GM10847 (cell line): ENCODE results near the gene CDKL5.

ENCODE experiments used
- POLR2A ChIP-seq: IDR thresholded peaks from 2 replicates; pipeline ENCODE4 v1.6.1; 2011; ENCODE audit not compliant: insufficient read length; ENCODE audit errors: extremely low read depth

Gene CDKL5

GRCh38 chrX:18543738-18544137 is 118.3 kb downstream of the CDKL5 start:
- TF ChIP-seq POLR2A, result no peak

DNA sequence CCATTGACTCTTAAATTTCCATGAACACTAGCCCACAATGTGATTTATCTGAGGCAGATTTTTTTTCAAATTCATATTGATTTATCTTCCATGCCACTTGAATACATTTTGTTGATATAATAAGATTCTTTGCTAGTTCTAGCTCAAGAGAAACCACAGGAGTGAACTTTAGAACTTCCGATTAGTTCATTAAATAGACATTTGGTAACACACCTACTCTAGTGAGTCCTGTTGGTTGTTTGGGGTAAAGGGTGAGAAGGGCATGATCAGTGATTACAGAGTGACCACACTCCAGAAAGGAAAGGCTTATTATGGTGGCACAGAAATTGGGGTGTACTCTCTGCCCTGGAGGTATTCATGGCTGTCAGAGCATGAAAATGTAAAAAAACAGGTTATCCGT is 120.4 kb downstream of the CDKL5 start:
- no peak for TF ChIP-seq POLR2A

- TF ChIP-seq POLR2A, result no peak
Measured at GRCh38 chrX:18548996-18549395, 123.6 kb downstream of the CDKL5 start.

- TF ChIP-seq POLR2A, result no peak
Measured at GRCh38 chrX:18549643-18550042, 124.2 kb downstream of the CDKL5 start.

DNA sequence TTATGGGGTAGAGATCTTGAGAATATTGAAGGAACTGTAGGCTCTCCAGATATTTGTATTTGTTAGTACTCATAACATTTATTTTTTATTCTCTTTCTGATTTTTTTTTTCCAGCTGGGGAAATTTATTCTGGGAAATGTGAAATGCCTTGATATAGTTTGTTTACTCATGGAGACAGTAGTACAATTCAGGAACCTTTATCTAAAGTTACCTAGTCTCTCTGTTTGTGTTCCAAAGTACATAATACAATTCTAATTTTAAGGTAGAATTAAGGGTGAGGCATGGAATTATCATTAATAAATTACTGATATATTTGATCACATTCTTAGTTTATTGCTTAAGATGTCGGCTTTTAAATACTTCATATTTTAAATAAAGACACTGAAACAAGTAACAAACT is 132.5 kb downstream of the CDKL5 start:
- no peak for TF ChIP-seq POLR2A

DNA sequence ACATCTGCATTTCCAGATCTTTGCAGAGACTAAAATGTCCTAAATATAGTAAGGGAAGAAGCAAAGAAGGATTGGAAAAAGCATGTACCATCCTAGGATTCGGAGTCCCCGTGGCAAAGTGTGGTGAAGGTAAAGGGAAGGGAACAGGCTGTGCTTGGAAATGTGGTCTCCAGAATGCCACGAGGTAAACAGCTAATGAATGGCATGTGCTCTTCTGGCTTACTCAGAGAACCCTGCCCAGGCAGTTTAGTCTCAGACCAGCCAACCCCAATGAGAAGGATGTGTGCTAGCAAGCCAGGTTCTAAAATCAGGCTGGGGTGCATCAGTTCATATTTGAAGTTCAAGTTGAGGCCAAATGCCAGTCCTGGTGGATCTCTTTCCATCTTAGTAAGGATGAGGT is 133.4 kb downstream of the CDKL5 start:
- TF ChIP-seq POLR2A, result no peak

GRCh38 chrX:18561020-18561419 is 135.6 kb downstream of the CDKL5 start:
- no peak for TF ChIP-seq POLR2A

GRCh38 chrX:18565727-18566126 is 140.3 kb downstream of the CDKL5 start:
- TF ChIP-seq POLR2A, result no peak

DNA sequence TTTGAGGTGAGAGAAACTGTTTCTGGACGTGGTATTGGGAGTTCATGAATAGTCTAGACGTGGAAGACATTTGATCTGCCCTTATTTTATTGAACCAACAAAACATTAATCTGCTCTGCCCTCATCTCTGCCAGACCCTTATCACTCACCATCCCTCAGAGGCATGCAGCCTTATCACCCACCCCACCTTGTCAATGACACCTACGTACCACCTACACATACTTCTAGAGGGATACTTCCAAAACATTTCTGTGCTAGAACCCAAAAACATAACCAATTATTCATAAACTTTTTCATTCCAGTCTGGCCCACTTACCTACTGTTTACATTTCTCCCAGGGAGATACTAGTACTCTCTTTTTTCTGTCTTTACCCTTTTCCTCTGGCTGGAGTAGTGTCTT is 141.3 kb downstream of the CDKL5 start:
- no peak for TF ChIP-seq POLR2A

- TF ChIP-seq POLR2A, result no peak
Measured at GRCh38 chrX:18573556-18573955, 148.1 kb downstream of the CDKL5 start.

DNA sequence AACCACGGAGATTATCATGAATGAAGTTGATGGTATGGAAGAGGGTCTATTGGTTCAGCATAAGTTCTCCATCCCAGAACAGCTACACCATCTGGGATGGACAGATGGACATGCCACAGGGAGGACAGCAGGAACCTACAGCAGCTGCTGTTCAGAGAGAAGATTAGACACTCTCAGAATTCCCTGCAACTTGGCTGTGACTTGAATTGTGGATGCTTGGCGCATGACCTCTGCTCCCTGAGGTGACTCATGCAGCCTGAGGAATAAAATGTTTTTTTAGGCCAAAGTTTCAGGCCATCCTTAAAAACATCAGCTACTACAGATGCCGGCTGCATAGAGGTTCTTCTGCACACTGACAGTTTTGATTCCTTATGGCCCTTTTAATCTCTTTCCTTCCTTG is 149.2 kb downstream of the CDKL5 start:
- no peak for TF ChIP-seq POLR2A

DNA sequence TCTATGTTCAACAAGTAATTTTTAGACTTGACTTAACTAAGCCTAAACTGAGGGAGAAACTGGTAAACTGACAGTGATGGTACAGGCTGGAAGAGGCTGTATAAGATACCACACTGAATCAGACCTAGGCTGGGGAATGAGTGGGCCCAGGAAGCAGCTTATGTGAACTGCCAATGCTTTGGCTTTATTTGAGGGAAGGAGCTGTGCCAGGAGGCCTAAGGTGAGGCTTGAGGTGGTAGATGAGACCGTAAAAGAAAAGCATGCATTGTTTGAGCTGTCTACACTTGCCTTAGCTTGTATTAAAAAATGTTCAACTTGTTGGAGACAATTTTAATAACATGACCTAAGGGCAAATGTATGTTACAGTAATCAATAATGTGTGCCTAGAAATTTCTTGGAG is 150.3 kb downstream of the CDKL5 start:
- no peak for TF ChIP-seq POLR2A

DNA sequence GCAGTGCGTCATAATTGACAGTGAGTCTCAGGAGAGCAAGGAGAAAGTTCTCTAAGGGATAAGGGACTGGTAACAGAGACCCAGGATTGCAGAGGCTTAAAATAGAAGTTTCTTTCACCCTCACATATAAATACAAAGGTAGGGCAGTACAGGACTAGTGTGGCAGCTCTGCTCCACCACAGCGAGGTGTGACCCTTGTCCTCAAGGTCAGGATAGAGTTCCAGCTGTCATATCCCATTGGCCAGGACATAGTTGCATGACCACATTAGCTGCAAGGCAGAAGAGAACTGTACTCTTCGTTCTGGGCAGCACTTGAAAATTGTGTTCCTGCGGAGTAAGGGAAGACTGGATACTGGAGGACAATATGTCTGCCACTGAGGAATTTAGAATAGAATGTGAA is 152.0 kb downstream of the CDKL5 start:
- no peak for TF ChIP-seq POLR2A

GRCh38 chrX:18578546-18578945 is 153.1 kb downstream of the CDKL5 start:
- no peak for TF ChIP-seq POLR2A

GRCh38 chrX:18579495-18579894 is 154.1 kb downstream of the CDKL5 start:
- no peak for TF ChIP-seq POLR2A

DNA sequence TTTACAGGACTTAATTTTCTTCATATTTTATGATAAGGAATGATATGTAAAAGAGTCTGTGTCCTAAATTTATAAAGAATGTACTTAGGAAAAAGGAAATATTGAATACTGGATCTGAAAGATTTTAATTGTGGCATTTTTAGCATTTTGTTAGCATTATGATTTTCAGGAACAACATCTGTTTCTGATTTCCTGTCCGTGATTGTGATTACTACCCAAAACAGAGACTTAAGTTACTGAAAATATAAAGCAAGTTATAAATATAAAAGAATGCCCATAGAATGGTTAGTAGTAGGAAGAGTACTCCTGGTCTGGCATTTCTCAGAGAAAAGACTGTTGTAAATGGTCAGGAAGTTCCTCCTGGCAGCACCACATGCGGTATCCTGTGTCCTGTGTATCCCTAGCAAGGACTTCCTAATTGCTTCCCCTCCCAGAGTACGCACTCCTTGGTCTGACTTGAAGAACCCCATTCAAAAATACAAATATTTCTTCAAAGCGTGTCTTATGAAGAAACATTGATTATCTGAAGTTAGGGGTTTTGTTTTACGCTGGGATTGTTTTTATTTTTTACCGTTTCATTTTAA is 157.6 kb downstream of the CDKL5 start:
- TF ChIP-seq POLR2A, result no peak

GRCh38 chrX:18591834-18592233 is 166.4 kb downstream of the CDKL5 start:
- TF ChIP-seq POLR2A, result no peak

DNA sequence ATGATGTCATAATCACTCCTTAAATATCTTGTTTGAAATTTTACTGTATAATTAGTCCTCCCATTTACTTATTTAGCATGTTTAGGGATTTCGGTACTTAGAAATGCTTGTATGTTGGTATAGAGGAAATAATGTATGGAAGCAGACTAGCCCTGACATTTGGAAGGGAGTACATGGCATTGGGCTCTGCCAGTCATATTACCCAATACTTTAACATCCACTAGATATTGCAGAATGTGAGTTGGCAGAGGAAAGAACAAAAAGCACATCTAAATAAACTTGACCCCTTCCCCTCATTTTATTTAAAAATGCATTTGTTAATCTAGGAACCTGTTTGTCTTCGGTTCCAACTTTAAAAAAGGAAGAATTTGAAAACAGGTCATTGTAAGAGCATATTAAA is 168.7 kb downstream of the CDKL5 start:
- TF ChIP-seq POLR2A, result no peak
